Sigmoid colon (tissue), 7 donors: ENCODE data around the gene SLC26A8. TPM values are rescaled to one million over a fixed set of nuclear protein-coding genes. Genes with fewer than 3 reads are reported as not detected.
"Not testable (repeated sequence)": the region's sequence is repeated elsewhere in the genome, so short reads cannot be mapped to it uniquely, and the experiment has no call there.

Source experiments
- DNase-seq: peaks from one replicate; pipeline ENCODE4 v3.0.0-alpha.2; 2019
- H3K27ac ChIP-seq, 4 donors: fragments of 200-600 bp; sonication (generic); one replicate each; pipeline ENCODE4 v1.5.1; 2016 to 2019; ENCODE audit warnings: mild to moderate bottlenecking in 1 of 4
- H3K27me3 ChIP-seq, 3 donors: fragments of 200-600 bp; sonication (generic); one replicate each; pipeline ENCODE4 v1.5.1; 2019; ENCODE audit warnings: mild to moderate bottlenecking in 1 of 3
- H3K36me3 ChIP-seq, 4 donors: fragments of 200-600 bp; sonication (generic); one replicate each; pipeline ENCODE4 v1.5.1; 2016 to 2019
- H3K4me1 ChIP-seq, 4 donors: fragments of 200-600 bp; sonication (generic); one replicate each; pipeline ENCODE4 v1.5.1; 2017 to 2019
- H3K4me3 ChIP-seq, 4 donors: fragments of 200-600 bp; sonication (generic); one replicate each; pipeline ENCODE4 v1.5.1; 2017 to 2019; ENCODE audit warnings: mild to moderate bottlenecking in 2 of 4, moderate library complexity in 1 of 4
- H3K9me3 ChIP-seq, 4 donors: fragments of 200-600 bp in 3 of 4; sonication (generic) in 3 of 4; one replicate each; pipeline versions ENCODE4 v1.5.1 to v1.6.1; 2013 to 2019
- EP300 ChIP-seq, 4 donors: sonication (generic); formaldehyde crosslinking; IDR thresholded peaks; one replicate each; pipeline ENCODE4 v1.6.1; 2017; ENCODE audit warnings: antibody characterized with exemption in 4 of 4
- POLR2A ChIP-seq, 2 donors: fragments of 450-650 bp; IDR thresholded peaks; one replicate each; pipeline ENCODE4 v1.6.1; 2016; ENCODE audit warnings: antibody characterized with exemption in 2 of 2, mild to moderate bottlenecking in 2 of 2, moderate library complexity in 2 of 2
- POLR2AphosphoS5 ChIP-seq, 4 donors: sonication (generic); formaldehyde crosslinking; IDR thresholded peaks; one replicate each; pipeline ENCODE4 v1.6.1; 2017; ENCODE audit warnings: antibody characterized with exemption in 4 of 4
- WGBS, 2 donors: extraction: QIAGEN DNeasy Blood & Tissue Kit; methylation state at CpG; one replicate each; pipeline ENCODE4 v1.1.7; 2013; 5-methylcytosine and 5-hydroxymethylcytosine counted together
- intact Hi-C: fragments of 100-400 bp; cut with DNase I; formaldehyde crosslinking; loops from one replicate; pipeline ENCODE4 v1.15.1; 2023
- polyA plus RNA-seq, 3 donors: library from polyadenylated mRNA; stranded (reverse); fragments of 200-250 nt; gene quantifications; one replicate each; pipeline ENCODE4 v1.2.3, GENCODE V29; 2013
- total RNA-seq, 4 donors: library from RNA; depleted of rRNA; stranded (reverse); fragments of >200 nt; gene quantifications; one replicate each; pipeline ENCODE4 v1.1.0, GENCODE V29; 2016
- TF ChIP-seq, protein P1 (sequence below), 4 experiments: fragments of 450-650 bp in 3 of 4; fragments of 200-600 bp in 1 of 4; IDR thresholded peaks; one replicate each; pipeline ENCODE4 v1.5.1; 2016 to 2019; ENCODE audit warnings: antibody characterized with exemption in 4 of 4, mild to moderate bottlenecking in 3 of 4, moderate library complexity in 2 of 4
- donor health status: healthy with polysubstance abuse.
- donor health status: Bipolar disorder and iron deficiency.
- donor health status: healthy.

Gene SLC26A8
- total and polyA plus RNA-seq, 7 donors = 0.10 TPM; not detected in 6

DNA sequence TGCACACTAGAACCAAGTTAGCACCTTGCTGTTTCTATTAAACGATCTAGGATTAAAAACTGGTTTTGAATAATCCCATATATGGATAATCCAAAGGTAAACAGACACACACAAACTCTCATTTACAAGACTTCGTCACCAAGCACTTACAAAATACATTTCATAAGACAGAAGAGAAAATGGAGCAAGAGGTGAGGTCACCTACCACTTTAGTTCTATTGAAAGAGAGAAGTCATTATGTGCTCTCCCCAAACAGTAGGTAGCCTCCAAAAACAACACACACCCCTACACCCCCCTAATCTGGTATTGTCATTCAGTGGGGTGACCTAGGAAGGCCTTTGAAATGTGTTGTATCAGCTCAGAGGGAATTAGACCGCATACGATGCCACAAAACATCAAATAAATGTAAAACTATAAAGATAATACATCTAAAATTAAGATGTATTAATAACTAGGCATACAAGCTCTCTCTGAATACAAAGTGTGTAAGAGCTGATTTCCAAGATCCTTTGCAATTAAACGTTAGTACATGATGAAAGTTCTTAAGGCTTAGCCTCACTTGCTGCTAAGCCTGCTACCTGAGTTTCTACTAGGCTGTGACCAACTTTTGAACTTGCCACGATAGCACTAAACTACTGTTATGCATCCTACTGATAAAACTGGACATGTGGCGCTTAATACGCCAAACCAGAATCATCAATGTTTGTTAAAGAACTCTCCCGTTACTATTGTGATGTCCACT lies 105.2 kb downstream of the SLC26A8 start:
- 5 to 25% methylated on average over 9 of the region's 9 CpGs for WGBS, 2 donors
- Histone ChIP-seq H3K27ac (peak overlapping the region; percentile 77 to 83 (median 78)), H3K4me1 (peaks cover 0 to 31% (median 21%) of the 10 kb centered on the region in 4 donors), H3K4me3 (peak overlapping the region; percentile 67 to 99 (median 88)), H3K36me3 (peaks cover 0 to 4% (median 0%) of the 10 kb centered on the region in 4 donors), H3K9me3 (no peaks in the 10 kb centered on the region), H3K27me3 (no peaks in the 10 kb centered on the region)
- intact Hi-C loops = no loop called here
- TF ChIP-seq POLR2AphosphoS5 (IDR thresholded peaks at IDR 0.05) (no peak), POLR2A (IDR thresholded peaks at IDR 0.05) (no peak), EP300 (IDR thresholded peaks at IDR 0.05) (no peak)
- TF ChIP-seq, protein P1, sequence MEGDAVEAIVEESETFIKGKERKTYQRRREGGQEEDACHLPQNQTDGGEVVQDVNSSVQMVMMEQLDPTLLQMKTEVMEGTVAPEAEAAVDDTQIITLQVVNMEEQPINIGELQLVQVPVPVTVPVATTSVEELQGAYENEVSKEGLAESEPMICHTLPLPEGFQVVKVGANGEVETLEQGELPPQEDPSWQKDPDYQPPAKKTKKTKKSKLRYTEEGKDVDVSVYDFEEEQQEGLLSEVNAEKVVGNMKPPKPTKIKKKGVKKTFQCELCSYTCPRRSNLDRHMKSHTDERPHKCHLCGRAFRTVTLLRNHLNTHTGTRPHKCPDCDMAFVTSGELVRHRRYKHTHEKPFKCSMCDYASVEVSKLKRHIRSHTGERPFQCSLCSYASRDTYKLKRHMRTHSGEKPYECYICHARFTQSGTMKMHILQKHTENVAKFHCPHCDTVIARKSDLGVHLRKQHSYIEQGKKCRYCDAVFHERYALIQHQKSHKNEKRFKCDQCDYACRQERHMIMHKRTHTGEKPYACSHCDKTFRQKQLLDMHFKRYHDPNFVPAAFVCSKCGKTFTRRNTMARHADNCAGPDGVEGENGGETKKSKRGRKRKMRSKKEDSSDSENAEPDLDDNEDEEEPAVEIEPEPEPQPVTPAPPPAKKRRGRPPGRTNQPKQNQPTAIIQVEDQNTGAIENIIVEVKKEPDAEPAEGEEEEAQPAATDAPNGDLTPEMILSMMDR (IDR thresholded peaks at IDR 0.05) = no peak
- no peak for DNase-seq

DNA sequence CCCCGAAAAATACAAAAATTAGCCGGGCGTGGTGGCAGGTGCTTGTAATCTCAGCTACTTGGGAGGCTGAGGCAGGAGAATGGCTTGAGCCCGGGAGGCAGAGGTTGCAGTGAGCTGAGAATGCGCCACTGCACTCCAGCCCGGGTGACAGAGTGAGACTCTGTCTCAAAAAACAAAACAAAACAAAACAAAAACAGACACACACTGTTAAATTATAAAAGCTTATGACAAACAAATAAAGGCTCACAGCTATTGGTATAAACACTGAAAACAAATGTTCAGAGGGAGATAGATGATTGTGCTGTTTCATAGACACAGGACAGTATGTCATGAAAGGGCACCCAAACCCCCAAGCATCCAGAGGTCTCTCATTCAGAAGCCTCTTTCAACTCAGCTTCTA lies 107.5 kb downstream of the SLC26A8 start:
- intact Hi-C loops, DNase-seq: not testable (repeated sequence)
- WGBS, 2 donors = 31 to 83% methylated on average over 6 of the region's 6 CpGs

DNA sequence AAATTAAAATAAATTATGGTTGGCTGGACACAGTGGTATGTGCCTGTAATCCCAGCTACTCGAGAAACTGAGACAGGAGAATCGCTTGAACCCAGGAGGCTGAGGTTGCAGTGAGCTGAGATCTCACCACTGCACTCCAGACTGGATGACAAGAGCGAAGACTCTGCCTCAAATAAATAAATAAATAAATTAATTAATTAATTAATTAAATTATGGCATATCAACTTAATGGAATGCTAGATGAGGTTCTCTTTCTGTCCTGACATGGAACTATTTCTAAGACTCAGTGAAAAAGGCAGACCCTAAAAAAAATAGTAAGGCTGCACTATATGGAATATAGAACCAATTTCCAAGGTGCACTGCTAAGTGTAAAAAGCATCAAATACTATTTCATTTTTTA lies 108.4 kb downstream of the SLC26A8 start:
- Histone ChIP-seq H3K27me3 (no peaks in the 10 kb centered on the region), H3K9me3 (no peaks in the 10 kb centered on the region), H3K4me3 (no peak overlapping the region), H3K36me3 (peaks cover 0 to 7% (median 0%) of the 10 kb centered on the region in 4 donors), H3K27ac (no peak overlapping the region), H3K4me1 (peaks cover 0 to 20% (median 15%) of the 10 kb centered on the region in 4 donors)
- no peak for TF ChIP-seq POLR2AphosphoS5 (IDR thresholded peaks at IDR 0.05)
- TF ChIP-seq POLR2A (IDR thresholded peaks at IDR 0.05) = no peak
- no peak for TF ChIP-seq EP300 (IDR thresholded peaks at IDR 0.05)
- no peak for DNase-seq
- WGBS, 2 donors = 97 to 98% methylated on average over 3 of the region's 3 CpGs
- intact Hi-C loops = no loop called here

More for the DNA sequence above, 107.5 kb downstream of the SLC26A8 start:
- H3K27ac ChIP-seq, H3K4me3 ChIP-seq, H3K27me3 ChIP-seq, H3K9me3 ChIP-seq, H3K36me3 ChIP-seq: not testable (repeated sequence)
- peaks cover 0 to 28% (median 19%) of the 10 kb centered on the region in 4 donors for H3K4me1 ChIP-seq

DNA sequence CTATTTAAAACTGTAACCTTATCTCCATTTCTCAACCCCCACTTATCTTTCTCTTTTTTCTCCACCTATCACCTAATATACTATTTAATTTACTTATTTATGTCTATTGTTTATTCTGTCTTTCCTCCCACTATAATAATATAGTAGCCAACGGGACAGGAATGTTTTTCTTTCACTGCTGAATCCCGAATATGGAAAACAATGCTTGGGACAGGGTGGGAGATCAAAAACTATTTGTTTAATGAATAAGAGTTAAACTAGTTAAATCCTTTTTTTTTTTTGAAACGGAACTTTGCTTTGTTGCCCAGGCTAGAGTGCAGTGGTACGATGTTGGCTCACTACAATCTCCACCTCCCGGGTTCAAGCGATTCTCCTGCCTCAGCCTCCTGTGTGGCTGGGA lies 109.9 kb downstream of the SLC26A8 start:
- TF ChIP-seq EP300 (IDR thresholded peaks at IDR 0.05) (no peak), POLR2A (IDR thresholded peaks at IDR 0.05) (no peak)
- intact Hi-C loops = no loop called here
- WGBS, 2 donors = 82 to 92% methylated on average over 6 of the region's 6 CpGs
- no peak for DNase-seq
- no peaks in the 10 kb centered on the region for H3K27me3 ChIP-seq
- H3K4me1 ChIP-seq = peaks cover 0 to 16% (median 10%) of the 10 kb centered on the region in 4 donors
- H3K27ac ChIP-seq = no peak overlapping the region
- no peaks in the 10 kb centered on the region for H3K9me3 ChIP-seq
- no peak overlapping the region for H3K4me3 ChIP-seq
- peaks cover 0 to 7% (median 0%) of the 10 kb centered on the region in 4 donors for H3K36me3 ChIP-seq

DNA sequence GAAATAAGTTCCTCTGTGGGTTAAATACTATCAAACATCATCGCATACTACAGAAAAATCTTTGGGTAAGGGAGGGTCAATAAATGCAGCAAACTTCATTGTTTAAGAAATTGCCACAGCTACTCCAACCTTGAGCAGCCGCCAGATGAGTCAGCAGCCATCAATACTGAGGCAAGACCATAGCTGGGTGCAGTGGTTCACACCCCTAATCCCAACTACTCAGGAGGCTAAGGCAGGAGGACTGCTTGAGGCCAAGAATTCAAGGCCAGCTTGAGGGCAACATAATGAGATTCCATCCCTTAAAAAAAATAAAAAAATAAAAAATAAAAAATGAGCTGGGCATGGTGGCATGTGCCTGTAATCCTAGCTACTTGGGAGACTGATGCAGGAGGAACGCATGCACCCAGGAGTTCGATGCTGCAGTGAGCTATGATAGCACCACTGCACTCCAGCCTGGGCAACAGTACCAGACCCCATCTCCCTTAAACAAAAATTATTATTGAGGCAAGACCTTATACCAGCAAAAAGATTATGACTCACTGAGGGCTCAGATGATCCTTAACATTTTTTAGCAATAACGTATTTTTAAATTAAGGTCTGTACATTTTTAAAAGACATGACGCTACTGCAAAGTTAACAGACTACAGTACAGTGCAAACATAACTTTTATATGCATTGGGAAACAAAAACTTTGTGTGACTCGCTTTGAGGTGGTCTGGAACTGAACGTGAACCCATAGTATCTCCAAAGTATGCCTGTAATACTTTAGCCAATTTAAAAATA lies 112.4 kb downstream of the SLC26A8 start:
- DNase-seq = no peak
- TF ChIP-seq, protein P1 (IDR thresholded peaks at IDR 0.05) = no peak
- TF ChIP-seq POLR2AphosphoS5 (IDR thresholded peaks at IDR 0.05) (no peak), EP300 (IDR thresholded peaks at IDR 0.05) (no peak), POLR2A (IDR thresholded peaks at IDR 0.05) (no peak)
- Histone ChIP-seq H3K4me1 (no peaks in the 10 kb centered on the region), H3K9me3 (no peaks in the 10 kb centered on the region), H3K4me3 (no peak overlapping the region), H3K27ac (no peak overlapping the region), H3K27me3 (no peaks in the 10 kb centered on the region), H3K36me3 (peaks cover 0 to 7% (median 0%) of the 10 kb centered on the region in 4 donors)
- 95 to 97% methylated on average over 8 of the region's 8 CpGs for WGBS, 2 donors
- intact Hi-C loops = no loop called here

DNA sequence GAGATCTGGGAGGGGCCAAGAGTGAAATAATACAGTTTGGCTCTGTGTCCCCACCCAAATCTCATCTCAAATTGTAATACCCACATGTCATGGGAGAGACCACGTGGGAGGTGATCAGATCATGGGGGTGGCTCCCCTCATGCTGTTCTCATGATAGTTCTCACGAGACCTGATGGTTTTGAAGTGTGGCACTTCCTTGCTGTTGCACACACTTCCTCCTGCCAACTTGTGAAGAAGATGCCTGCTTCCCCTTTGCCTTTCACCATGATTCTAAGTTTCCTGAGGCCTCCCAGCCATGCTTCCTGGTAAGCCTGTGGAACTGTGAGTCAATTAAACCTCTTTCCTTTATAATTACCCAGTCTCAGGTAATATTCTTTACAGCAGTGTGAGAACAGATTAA lies 114.9 kb downstream of the SLC26A8 start:
- H3K27me3 ChIP-seq, H3K4me1 ChIP-seq, H3K27ac ChIP-seq, DNase-seq, intact Hi-C loops, H3K9me3 ChIP-seq, H3K4me3 ChIP-seq, H3K36me3 ChIP-seq: not testable (repeated sequence)
- WGBS, 2 donors = 94% methylated on average over 2 of the region's 2 CpGs

DNA sequence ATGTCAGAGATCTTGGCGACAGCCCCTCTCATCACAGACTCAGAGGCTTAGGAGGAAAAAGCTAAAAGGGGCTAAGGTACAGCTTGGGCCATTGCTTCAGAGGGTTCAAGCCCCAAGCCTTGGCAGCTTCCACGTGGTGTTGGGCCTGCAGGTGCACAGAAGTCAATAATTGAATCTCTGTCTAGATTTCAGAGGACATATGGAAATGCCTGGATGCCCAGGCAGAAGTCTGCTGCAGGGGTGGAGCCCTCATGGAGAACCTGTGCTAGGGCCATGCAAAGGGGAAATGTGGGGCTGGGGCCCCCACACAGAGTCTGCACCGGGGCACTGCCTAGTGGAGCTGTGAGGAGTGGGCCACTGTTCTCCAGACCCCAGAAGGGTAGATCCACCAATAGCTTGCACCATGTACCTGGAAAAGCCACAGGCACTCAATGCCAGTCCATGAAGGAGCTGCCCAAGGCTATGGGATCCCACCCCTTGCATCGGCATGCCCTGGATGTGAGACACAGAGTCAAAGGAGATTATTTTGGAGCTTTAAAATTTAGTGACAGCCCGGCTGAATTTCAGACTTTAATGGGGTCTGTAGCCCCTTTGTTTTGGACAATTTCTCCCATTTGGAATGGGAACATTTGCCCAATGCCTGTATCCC lies 115.6 kb downstream of the SLC26A8 start:
- H3K4me1 ChIP-seq, H3K4me3 ChIP-seq, intact Hi-C loops, H3K9me3 ChIP-seq, DNase-seq, H3K27me3 ChIP-seq, H3K27ac ChIP-seq, H3K36me3 ChIP-seq: not testable (repeated sequence)
- WGBS, 2 donors = 98 to 99% methylated on average over 5 of the region's 5 CpGs
